22Rv1 (cell line): Measurements from ENCODE around the gene PRKAG3.

Source experiments
- H3K27ac ChIP-seq: fragments of 450-650 bp; 2 replicates; pipeline ENCODE4 v1.5.1; 2017
- CTCF ChIP-seq: fragments of 450-650 bp; IDR thresholded peaks from 2 replicates; pipeline ENCODE4 v1.5.1; 2017; ENCODE audit warnings: mild to moderate bottlenecking
- ZFX ChIP-seq: fragments of 450-650 bp; IDR thresholded peaks from 2 replicates; pipeline ENCODE4 v1.6.1; 2017; ENCODE audit warnings: antibody characterized with exemption, borderline replicate concordance

PRKAG3 gene

DNA sequence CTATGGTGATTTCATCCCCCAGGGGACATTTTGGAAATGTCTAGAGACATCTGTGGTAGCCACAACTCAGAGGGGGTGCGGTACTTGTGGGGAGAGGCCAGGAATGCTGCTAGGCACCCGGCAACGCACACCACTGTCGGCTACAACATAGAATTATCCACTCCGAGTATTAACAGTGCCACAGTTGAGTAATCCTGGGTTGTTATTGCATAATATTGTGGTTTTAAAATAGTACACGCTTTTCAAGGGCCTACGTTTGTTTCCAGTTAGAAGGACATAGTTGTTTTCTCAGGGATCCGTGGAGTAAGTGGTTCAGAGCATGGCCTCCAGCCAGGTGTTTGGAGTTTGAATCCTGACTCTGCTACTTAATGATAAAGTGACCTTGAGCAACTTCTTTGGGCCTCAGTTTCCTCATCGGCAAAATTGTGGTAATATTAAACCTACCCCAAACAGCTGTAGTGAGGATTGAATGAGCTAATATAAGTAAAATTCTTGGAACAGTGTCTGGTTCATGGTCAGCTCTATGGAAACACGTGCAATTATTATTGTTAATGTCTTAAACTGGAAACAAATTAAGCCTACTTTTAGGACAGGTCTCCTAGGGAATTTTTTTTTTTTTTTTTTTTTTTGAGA lies 25.1 kb downstream of the PRKAG3 start:
- no peak overlapping the region for H3K27ac ChIP-seq
- no peak for TF ChIP-seq ZFX
- TF ChIP-seq CTCF: no peak

DNA sequence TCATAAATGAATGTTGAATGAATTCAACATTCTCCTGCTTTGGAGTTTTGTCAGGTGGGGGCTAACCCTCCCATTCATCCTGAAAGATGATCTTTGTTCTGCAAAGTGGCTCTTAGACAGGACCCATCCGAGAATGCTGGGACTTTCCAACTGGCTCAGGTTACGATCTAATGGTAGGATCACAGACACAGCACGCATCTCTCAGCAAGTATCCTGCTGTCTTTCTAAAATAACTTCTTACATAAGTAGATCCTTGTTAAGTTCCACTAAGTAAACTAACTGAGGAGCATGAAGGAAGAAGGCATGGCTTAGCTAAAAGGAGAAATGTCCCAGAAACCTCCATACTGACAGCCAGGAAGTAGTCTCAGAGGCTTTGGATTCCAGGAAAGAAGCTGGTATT lies 26.0 kb downstream of the PRKAG3 start:
- H3K27ac ChIP-seq: no peak overlapping the region
- TF ChIP-seq ZFX: no peak
- TF ChIP-seq CTCF: no peak

- no peak for TF ChIP-seq CTCF
- no peak for TF ChIP-seq ZFX
- H3K27ac ChIP-seq: no peak overlapping the region
Observed at GRCh38 chr2:218804817-218805216, 26.8 kb downstream of the PRKAG3 start.

GRCh38 chr2:218802386-218802994 lies 29.1 kb downstream of the PRKAG3 start:
- H3K27ac ChIP-seq: no peak overlapping the region
- no peak for TF ChIP-seq CTCF
- no peak for TF ChIP-seq ZFX

- H3K27ac ChIP-seq: no peak overlapping the region
- no peak for TF ChIP-seq CTCF
- no peak for TF ChIP-seq ZFX
Observed at GRCh38 chr2:218799990-218800389, 31.6 kb downstream of the PRKAG3 start.

DNA sequence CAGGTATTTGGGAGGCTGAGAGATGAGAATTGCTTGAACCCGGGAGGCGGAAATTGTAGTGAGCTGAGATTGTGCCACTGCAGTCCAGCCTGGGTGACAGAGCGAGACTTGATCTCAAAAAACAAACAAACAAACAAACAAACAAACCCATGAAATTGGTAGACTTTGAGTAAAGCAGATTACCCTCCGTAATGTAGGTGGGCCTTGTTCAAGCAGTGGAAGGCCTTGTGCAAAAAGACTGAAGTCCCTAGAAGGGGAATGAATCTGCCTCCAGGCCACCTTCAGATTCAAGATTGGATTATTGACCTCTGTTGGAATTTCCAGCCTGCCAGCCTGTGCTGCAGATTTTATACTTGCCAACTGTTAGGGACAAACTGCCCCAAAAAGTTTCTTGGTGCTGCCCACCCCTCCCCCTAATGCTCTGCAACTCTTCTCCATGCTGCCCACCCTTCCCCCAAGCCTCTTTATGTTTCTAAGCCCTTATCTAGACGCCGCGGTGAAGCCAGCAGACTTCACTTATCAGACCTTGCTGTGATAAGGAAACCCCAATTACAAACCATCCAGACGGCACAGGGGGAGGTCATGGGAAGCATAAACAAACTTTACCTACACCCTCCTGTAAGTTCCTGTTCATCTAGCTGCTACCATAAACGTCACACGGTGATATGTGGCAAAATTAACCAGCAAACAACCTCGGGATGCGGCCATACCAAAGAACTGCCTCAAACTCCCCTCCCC lies 32.7 kb downstream of the PRKAG3 start:
- H3K27ac ChIP-seq: no peak overlapping the region
- no peak for TF ChIP-seq CTCF
- TF ChIP-seq ZFX: no peak

GRCh38 chr2:218796691-218797090 lies 34.9 kb downstream of the PRKAG3 start:
- no peak overlapping the region for H3K27ac ChIP-seq
- TF ChIP-seq ZFX (no peak), CTCF (no peak)
